HG03342 (cell line): ENCODE measurements around the gene GFER.

Experiments
- ATAC-seq: cut with Tn5 transposase; IDR thresholded peaks from one replicate; pipeline ENCODE4 v1.9.1; 2021; ENCODE audit warnings: mild to moderate bottlenecking, moderate library complexity; ENCODE audit not compliant: unreplicated experiment

The GFER gene

DNA sequence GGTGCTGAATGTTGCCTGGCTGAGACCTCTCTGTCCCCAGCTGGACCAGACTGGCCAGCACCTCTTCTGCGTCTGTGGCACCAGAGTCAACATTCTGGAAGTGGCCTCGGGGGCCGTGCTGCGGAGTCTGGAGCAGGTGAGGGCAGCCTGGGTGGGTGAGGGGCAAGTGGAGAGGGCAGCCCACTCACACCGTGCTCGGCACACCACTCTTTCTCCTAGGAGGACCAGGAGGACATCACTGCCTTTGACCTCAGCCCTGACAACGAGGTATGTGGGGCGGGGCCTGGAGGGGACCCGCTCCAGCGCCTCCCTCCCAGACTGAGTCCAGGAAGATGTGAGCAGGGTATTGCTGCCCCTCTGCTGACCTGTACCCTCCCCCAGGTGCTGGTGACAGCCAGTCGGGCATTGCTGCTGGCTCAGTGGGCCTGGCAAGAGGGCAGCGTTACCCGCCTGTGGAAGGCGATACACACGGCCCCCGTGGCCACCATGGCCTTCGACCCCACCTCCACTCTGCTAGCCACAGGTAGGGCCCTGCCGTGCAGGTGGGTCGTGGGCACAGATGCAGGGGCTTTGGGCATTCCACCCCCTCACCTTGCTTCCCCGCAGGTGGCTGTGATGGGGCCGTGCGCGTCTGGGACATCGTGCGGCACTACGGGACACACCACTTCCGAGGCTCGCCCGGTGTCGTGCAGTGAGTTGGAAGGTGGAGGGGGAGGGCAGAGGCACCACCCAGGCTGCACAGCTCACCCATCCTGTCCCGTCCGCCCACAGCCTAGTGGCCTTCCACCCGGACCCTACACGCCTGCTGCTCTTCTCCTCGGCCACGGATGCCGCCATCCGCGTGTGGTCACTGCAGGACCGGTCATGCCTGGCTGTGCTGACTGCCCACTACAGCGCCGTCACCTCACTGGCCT lies 9.6 kb upstream of the GFER start:
- ATAC-seq: no peak

DNA sequence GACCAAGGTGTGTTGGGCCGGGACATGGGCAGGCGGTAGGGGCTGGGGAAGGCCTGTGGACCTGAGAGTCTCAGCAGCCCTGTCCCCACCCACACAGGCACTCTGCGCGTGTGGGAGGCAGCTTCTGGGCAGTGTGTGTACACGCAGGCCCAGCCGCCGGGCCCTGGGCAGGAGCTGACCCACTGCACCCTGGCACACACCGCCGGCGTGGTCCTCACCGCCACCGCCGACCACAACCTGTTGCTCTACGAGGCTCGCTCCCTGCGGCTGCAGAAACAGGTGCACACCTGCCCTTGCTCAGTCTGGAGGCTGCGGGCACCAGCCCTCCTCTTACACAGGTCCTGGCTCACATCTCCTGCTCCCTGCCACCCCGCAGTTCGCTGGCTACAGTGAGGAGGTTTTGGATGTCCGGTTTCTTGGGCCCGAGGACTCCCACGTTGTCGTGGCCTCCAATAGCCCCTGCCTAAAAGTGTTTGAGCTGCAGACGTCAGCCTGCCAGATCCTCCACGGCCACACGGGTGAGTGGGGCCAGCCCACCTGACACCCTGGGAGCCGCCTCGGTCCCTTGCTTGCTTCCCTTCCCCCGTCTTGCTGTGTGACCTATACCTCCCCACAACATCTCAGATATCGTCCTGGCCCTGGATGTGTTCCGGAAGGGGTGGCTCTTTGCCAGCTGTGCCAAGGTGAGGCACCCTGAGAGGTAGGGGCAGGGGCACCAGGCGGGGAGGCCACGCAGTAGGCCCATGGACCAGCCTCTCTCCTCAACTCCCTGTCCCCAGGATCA lies 8.4 kb upstream of the GFER start:
- ATAC-seq: no peak

DNA sequence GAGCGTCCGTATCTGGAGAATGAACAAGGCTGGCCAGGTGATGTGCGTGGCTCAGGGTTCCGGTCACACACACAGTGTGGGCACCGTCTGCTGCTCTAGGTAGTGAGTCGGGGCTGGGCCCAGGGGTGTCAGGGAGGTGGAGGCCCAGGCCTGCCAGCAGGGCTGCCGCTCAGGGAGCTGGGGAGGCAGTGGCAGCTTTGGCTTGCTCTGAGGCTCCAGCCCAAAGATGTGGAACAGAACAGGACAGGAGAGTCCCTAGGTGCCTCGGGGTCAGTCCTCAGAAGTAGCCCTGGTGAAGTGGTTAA lies 7.8 kb upstream of the GFER start:
- ATAC-seq: no peak

DNA sequence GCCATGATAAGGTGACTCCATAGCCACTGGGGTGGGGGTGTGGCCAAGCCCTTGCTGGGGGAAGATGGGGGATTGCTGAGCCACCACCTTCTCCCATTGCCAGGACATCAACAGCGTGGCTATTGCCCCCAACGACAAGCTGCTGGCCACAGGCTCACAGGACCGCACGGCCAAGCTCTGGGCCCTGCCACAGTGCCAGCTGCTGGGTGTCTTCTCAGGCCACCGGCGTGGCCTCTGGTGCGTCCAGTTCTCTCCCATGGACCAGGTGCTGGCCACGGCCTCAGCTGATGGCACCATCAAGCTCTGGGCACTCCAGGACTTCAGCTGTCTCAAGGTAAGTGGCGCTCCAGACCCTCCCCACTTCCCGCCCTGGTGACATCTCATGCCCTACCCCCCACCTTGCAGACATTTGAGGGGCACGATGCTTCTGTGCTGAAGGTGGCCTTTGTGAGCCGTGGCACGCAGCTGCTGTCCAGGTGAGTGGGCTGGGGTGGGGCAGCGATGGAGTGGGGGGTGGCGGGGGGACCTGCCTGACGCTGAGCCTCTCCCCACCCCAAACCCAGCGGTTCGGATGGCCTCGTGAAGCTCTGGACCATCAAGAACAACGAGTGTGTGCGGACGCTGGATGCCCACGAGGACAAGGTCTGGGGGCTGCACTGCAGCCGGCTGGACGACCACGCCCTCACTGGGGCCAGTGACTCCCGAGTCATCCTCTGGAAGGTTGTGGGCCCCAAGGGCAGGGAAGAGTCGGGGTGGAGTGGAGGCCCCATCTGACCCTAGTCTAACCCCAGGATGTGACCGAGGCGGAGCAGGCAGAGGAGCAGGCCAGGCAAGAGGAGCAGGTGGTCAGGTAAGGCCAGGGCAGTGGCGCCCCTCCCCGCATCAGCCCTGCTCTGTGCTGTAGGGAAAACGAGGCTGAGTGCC lies 6.8 kb upstream of the GFER start:
- no peak for ATAC-seq

DNA sequence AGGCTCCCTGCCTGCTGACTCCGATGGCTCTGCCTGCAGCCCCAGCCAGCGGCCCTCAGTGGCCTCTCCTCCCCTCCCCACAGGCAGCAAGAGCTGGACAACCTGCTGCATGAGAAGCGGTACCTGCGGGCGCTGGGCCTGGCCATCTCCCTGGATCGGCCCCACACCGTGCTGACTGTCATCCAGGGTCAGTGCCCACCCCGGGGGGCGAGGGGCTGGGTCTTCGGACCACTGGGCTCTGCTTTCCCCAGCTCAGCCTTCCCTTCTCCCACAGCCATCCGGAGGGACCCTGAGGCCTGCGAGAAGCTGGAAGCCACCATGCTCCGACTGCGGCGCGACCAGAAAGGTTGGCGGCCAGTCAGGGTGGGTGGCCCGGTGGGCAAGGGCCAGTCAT lies 6.1 kb upstream of the GFER start:
- ATAC-seq: no peak

DNA sequence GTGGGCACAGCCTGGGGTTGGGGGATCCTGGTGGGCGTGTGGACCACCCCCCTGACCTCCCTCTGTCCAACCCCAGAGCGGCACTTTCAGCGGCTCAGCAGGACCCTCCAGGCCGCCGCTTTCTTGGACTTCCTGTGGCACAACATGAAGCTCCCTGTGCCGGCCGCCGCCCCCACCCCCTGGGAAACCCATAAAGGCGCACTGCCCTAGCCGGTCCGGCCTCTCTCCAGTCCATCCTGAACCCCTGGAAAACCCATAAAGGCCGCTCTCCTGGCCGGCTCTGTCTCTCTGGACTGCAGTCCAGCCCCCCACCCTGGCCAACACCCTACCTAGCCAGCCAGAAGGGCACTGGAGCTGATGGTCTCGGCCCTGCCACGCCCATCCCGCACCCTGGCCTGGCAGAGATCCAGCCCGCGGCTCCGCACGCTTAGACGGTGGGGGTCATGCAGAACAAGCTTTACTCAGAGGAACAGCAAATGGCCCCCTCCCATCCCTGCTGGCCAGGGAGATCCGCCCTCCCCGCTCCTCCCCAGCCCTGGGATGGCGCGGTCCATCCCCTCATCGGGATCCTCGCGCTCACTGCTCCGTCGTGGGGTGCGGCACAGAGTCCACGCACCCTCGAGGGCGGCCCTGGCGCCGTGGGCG lies 5.4 kb upstream of the GFER start:
- no peak for ATAC-seq

DNA sequence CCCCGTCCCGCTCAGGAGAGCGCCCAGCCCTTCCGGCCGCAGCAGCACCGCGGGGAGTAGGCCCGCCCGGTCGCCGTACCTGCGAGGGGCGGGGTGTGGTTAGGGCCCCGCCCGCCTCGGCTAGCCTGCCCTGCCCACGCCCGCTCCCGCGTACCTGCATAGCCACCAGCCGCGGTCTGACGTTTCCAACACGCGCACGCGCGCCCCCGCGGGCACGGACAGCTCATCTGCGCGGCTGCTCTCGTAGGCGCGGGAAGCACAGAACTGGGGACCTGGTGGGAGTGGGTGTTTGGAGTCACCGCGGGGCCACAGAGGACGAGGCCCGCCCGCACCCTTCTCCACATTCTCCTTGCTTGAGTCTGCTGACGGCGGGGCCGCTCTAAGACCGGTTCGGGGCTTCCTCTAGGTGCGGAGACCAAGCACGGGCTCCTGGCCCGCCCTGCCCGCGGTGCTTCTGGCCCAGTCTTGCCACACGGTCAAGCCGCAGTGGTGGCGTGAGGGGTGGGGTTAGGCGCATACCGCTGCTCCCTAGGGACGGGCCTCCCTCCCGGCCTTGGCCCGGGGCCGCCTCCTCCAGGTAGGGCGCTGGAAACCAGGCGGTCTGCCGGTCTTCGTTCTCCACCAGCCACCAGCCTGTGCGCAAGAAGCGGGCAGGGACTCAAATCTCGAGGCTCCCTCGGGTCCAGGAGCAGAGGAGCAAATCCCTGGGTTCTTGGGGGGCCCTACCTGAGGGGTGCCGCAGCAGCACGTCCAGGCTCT lies 4.5 kb upstream of the GFER start:
- ATAC-seq: no peak

DNA sequence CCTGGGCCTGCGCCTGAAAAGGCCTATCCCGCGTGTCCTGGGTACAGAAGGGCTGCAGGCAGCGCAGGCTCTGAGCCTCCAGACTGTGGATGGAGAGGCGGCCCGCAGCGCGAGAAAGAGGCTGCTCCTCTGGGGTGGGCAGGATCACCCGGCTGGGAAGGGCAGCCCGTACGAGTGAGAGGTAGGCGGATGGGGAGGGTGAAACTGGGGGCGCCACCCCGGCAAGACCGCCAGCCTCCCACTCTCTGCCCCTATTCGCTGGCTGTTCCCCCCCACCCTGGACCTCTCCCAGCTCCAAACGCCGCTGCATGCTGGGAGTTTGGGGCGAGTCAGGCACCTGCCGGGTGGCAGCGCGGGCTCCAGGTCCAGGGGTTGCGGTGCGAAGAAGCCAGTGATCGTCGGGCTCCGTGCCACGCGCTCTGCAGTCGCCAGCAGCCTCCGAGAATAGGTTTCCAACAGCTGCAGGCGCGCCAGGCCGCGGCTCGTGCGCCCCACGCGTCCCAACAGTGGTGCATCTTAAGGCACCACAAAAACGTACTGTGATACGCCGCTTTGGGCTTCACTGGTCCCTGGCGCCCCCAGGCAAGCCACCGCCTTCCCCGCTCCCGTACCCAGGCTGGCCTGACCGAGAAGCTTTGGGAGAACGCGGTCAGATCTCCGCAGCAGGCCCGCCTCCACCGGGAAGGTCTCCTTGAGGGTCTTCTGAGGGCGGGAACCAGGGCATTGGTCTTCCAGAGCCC lies 3.8 kb upstream of the GFER start:
- ATAC-seq: no peak

DNA sequence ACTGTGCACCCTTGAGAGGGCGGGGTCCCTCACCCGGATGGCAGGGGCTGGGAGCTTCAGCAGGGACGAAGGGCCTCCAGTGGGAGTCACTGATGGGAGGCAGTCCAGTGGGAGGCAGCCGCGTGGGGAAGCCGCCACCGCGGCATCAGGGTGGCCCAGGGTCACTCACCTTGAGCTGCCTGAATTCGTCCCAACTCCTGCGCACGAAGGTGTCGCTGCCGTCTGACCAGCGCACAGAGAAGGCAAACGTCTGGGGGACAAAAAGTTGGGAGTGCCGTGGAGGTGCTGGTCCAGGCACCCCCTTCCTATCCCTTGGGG lies 3.3 kb upstream of the GFER start:
- no peak for ATAC-seq

DNA sequence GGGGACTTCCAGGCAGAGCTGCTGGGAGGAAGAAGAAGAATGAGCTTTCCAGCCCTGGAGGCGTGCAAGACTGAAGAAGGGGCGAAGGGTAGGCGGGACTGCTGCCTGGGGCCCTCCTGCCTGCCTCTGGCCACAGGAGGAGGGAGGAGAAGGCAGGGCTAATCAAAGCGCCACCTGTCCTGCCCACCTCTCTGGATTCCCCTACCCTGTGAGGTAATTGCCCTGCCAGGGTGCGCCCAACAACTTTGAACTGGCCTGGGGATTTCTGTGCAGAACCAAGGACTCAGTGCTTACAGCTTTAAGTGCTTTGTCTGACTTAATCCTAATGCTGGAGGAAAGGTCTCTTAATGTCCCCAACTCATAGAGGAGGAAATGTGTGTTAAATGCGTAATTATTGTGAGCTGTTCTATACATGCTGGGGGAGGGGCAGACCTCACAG lies 2.6 kb upstream of the GFER start, which contains the start of gene NOXO1:
Gene NOXO1, minus strand, starts transcription at position 72 of the 439 bp plus-strand sequence. CDS start 290 bp downstream, outside the sequence.
- no peak for ATAC-seq

DNA sequence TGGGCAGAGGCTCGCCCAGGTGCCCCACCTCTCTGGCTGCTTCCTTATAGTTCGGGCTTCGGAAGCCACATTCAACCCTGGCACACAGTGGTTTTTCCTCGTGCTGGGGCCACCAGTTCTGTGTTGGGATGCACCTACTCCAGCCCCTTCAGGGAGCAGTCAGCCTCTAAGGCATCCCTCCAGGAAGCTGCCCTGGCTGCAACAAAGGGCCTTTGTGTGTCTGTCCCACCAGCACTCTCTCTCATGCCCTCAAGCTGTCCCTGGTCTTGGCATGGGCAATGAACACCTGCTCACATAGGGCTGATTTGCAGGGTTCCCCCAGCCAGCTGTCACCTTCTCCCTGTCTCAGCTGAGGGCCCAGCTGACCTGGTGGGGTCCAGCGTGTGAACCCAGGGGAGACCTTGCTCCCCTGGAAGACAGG lies 2.0 kb upstream of the GFER start:
- ATAC-seq: no peak

DNA sequence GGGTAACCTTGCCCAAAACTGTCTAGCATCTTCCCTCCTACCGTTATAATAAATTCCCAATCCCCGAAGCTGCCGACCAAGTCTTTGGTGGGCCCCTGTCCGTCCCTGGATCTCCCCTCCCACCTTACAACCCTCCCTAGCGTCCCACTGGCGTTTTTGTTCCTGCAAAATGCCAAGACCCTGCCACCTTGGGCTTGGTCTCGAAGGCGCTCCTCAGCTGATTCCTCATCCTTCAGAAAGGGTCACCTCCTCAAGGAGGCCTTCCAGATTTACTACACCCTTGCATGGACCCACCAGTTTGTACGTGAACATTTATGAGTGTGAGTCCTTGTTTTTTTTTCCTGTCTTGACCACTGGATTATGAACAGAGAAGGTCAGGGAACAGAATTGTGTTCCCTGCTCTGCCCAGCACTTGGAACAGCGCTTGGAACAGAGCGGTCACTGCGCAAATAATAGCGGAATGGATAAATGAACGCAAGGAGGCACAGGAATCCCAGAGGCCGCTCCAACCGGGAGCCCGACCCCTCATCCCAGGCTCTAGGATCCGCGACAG lies 926 bp upstream of the GFER start:
- no peak for ATAC-seq

DNA sequence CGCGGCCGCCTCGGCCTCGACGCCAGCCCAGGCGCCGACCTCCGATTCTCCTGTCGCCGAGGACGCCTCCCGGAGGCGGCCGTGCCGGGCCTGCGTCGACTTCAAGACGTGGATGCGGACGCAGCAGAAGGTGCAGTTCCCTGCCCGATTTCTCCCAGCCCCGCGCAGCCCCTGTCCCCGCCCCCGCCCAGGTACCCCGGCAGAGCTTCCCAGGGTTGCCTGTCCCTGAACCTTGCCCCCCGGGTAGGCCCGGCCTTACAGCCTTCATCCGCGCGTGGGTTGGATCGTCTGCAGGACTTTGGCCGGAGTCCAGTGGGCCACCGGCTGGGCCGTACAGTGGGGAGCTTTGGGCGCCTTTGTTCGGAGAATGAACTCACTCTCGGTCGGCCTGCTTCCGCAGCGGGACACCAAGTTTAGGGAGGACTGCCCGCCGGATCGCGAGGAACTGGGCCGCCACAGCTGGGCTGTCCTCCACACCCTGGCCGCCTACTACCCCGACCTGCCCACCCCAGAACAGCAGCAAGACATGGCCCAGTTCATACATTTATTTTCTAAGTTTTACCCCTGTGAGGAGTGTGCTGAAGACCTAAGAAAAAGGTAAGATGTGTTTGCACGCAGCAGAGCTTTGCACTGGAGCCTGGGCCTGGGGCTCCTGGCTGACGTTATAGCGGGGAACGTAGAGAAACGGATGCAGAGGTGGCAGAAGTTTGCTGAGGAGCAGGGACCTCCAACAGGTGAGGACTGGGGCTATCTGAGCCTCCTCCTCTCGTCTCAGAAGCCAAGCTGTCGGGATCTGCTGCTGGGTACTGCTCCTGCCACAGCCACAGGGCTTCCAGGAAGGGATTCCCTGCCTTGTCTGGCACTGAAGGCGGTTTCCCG lies 593 bp downstream of the GFER start:
- ATAC-seq: no peak

DNA sequence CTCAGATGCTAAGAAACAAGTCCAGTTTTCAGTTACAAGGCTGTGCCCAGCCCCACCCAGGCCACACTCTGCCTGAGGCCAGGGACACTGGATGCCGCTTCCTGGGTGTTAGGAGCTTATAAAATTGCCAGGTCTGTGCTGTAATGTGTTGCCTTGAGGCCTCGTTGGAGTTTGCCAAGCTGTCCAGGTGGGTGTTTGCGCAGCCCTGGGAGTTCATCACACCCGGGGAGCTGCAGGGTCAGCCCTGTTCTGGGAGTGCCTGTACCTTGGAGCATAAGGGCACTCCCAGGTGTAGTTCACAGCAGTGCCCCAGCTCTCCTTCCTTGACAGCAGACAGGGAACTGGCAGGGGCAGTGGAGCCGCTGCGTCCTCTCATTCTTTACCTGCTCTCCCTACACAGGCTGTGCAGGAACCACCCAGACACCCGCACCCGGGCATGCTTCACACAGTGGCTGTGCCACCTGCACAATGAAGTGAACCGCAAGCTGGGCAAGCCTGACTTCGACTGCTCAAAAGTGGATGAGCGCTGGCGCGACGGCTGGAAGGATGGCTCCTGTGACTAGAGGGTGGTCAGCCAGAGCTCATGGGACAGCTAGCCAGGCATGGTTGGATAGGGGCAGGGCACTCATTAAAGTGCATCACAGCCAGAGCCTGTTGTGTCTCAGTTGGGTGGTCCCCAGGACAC lies 1.6 kb downstream of the GFER start:
- no peak for ATAC-seq

DNA sequence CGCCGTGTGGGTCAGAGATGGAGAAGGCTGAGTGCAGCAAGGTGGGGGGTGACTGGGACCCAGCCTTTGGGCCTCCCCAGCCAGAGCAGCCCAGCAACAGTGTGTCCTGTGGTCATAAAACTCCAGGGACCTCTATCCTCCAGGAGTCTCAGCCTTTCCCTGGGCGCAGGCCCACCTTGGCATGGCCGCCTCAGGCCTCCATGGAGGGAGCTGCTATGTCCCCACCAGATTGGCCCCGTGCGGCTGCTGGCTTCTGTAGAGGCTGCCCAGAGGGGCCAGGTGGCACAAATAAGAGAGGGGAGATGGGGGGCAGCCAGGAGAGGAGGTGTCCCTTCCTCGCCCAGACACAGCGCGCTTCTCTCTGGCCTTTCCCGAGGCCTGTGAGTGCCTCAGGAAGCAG lies 3.2 kb downstream of the GFER start:
- no peak for ATAC-seq

DNA sequence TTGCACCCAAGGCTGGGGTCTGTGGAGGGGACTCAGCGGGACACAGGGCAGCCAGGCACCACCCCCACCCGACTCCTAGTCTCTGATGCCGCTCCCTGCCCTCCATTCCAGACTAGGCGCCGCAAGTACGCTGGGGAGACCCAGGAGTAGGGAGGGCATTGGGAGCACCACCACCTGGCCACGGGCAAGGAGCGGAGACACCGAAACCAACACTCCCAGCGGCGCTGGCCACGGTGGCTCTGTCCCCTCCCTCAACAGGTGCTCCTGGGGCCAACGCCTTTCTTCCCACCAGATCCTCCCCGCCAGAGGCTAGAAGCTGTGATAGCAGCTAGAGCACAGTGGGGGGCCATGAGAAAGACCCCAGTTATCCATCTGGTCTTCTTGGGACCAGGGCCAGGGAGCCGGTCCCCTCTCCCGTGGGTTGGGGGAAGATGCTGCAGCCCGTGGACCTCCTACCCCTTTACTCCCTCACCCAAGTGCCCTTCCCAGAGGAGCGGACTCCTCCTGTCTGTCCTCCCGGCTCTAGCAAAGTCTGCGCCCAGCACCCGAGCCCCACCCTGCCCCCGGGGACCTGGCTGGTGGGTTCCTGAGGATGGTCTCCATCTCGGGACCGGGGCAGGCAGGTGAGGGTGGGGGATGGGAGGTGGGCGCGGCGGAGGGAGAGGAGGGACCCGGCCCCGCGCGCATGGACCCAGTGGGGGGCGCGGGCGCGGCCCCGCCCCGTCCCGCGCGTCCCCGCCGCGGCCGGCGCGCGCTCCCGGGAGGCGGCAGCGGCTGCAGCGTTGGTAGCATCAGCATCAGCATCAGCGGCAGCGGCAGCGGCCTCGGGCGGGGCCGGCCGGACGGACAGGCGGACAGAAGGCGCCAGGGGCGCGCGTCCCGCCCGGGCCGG lies 5.5 kb downstream of the GFER start, which contains the start of gene SYNGR3:
Gene SYNGR3, plus strand, starts transcription at position 762 of the 892 bp plus-strand sequence. CDS start 133 bp downstream, outside the sequence.
- ATAC-seq: no peak

DNA sequence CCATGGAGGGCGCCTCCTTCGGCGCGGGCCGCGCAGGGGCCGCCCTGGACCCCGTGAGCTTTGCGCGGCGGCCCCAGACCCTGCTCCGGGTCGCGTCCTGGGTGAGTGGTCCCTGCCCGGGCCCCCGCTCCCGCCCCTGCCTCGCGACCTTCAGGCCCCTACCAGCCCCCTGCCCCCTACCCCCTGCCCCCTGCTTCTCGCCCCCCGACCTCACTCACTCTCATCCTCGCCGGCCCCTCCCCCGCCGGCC lies 6.0 kb downstream of the GFER start:
- ATAC-seq: no peak
